ENCODE measurements around the gene UBA6.
"Not testable (repeated sequence)": the region's sequence is repeated elsewhere in the genome, so short reads cannot be mapped to it uniquely, and the experiment has no call there.

Gene UBA6

DNA sequence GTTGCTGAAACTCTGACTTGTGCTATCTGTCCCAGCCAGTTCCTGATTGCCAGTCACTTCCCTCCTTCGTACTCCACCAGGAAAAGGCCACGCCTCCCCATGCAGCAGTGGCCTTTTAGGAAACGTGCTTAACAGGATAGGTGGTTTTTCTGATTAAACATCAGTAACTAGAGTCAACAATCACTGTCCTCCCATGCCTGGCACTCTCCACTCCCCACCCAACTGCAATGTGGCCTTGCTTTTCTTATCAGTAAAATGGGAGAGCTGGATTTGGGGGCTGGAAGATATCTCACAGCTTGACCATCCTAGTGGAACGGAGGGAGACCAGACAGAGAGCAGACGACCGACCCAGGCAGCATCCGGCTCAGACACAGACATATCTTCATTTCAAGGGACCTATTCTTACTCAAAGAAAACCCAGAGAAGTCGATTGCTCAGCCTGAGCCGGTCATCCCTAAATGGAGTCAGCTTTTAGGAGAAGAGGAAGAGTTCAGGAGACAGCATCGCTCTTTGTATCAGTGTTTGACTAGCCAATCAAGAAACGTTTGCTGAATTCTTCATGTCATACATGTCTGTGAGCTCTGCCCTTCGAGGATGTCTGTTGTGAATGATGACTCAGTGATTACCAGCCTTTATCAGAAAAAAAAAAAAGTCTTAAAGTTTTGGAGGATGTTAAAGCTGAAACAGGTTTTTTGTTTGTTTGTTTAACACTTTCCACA is 12.7 kb upstream of the UBA6 start:
- no peak for DNase-seq (ENCODE audit: low spot score)

DNA sequence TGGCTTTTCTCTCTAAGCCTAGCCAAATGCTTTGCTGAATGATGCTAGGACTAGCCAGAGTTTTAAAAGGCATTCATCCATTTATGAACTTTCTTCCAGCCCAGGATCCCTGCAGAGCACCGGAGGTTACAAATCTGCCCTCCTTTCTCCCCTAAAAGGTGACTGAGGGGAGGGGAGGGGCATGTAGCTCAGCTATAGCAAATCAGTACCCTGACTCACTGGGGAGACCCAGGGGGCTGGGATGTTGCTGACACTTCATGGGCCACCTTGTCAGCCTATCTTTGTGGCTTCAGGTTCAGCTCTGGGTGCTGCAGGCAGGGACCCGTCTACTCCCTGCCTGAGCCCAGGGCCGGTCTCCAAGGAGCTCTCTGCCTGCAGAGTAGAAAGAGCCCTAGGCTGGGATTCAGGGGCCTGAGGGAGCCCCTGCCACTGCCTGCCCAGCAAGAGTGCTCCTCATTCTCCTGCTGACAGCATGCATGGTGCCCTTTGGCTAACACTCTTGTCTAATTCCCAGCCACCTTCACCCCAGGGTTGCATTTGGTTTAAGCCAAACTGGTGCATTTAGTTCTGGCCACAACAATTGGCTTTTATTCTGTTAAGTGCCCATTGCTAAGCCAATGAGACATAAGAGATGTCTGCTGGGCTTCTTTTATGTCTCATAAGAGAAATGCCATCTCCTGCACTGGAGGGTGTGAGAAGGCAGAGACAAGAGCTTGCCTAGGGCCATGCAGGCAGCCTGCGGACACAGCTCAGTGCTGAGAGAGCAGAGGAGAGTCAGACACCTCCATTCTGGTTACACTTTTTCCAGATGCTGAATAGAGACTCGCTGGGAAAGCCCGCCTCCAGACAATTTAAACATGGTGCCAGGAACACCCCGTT is 11.9 kb upstream of the UBA6 start:
- no peak for DNase-seq (ENCODE audit: low spot score)

DNA sequence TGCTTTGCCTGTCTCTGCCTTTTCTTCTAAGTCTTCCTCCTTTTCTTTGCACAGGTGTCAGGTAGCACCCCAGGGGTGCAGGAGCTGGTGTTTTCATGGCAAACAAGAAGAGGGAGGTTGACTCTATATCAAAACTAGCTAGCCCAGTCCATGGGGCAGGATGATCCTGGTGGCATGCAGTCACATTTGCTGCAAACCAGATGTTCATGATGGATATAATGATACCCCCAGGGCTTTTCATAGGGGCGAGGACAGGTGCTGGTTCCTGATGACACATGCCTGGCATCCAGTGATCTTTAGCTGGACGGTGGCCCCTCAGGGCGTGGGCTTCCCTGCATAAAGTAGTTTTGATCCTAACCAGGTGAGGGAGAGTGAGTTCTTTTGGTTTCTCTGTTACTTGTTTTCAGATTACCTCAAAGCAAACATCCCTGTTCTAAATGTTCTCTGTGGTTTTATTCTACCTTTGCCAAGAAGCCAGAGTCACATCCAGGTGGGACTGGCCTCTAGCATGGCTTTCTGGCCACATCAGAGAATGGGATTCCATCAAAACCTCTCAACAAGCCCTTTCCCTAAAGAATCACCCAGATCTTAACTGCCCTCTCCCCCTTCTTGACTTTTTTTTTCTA is 11.2 kb upstream of the UBA6 start:
- DNase-seq (ENCODE audit: low spot score) = no peak

DNA sequence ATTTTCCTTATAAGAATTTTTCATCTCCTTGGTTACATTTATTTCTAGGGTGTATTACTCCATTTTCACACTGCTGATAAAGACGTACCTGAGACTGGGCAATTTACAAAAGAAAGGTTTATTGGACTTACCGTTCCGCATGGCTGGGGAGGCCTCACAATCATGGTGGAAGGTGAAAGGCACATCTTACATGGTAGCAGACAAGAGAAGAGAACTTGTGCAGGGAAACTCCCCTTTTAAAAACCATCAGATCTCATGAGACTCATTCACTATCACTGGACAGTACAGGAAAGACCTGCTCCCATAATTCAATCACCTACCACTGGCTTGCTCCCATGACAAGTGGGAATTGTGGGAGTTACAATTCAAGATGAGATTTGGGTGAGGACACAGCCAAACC is 5.7 kb upstream of the UBA6 start:
- DNase-seq (ENCODE audit: low spot score) = not testable (repeated sequence)

DNA sequence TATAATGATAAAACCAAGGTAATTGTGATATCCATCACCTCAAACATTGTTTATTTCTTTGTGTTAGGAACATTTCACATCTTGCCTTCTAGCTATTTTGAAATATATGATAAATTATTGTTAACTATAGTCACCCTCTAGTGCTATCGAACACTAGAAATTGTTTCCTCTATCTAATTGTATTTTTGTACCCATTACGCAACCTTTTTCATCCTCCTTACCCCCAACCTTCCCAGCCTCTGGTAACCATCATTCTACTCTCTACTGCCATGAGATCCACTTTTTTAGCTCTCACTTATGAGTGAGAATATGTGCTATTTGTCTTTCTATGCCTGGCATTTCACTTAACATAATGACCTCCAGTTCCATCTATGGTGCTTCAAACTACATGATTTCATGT is 3.9 kb upstream of the UBA6 start:
- no peak for DNase-seq (ENCODE audit: low spot score)

DNA sequence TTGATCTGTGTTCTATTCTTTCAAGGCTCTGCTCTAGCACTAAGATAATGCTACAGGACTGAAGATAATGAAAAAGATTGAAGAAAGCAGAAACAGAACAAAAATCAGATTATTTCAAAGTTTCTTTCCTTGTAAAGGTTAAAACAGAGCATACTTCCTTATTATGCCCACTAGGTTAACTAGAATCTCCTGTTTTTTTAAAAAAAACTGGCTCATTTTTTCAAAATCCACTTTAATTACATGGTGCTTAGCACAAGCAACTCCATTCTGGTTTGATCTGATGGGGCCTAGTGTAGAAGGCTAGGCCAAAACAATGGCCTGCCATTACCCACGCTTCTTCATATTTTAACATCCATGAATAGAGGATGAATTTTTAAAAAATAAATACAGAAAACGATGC is 1.2 kb upstream of the UBA6 start:
- DNase-seq (ENCODE audit: low spot score) = peak; percentile 15

DNA sequence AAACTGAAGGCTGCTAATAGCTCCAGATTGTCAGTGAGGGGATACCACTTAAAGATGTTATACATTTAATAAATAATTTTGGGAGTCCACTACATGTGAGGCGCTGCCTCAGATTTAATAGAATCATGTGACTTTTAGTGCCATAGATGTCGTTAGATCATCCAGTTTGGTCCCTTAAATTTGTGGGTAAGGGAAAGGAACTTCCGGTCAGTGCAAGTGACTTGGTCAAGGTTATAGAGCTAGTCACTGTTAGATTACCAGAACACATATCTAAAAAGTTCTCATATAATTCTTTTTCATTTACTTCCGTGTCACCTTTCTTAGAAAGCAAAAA is 529 bp upstream of the UBA6 start:
- no peak for DNase-seq (ENCODE audit: low spot score)

DNA sequence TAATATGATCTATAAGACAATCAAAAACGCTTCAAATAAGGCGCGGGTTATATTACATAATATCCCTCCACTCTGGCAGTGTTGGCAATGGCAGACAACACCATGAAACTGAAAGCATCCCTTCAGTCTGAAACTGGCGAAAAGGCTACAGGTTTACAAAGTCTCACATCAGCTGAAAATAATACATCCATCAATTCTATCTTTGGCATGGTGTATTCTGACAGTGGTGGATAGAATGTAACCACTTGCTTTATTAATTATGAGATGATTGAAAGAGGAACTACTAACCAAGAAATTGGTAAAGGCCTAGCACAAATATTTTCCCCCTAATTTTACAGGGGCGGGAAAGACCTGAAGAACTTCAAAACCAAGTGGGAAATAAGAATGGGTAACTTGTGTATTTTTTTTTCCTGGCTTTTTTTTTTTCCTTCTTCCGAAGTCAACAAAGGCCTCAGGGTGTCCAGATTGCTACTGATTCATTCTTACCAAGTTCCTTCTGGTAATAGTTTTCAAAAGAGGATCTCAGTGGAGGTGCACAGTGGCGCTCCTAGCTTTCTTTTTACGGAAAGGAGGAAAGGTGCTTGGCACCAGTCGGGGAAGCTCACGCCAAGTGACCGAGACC is 728 bp downstream of the UBA6 start:
- peak; percentile 48 for DNase-seq (ENCODE audit: low spot score)

DNA sequence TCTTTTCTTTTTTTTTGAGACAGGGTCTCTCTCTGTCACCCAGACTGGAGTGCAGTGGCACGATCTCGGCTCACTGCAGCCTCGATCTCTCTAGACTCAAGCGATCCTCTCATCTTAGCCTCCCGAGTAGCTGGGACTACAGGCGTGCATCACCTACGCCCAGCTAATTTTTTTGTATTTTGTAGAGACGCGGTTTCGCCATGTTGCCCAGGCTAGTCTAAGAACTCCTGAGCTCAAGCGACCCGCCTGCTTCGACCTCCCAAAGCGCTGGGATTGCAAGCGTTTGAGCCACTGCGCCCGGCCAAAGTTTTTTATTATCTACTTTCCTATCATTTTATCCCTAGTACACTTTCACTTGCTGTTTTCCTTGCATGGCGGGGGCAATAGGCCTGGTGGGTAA is 1.4 kb downstream of the UBA6 start:
- no peak for DNase-seq (ENCODE audit: low spot score)

DNA sequence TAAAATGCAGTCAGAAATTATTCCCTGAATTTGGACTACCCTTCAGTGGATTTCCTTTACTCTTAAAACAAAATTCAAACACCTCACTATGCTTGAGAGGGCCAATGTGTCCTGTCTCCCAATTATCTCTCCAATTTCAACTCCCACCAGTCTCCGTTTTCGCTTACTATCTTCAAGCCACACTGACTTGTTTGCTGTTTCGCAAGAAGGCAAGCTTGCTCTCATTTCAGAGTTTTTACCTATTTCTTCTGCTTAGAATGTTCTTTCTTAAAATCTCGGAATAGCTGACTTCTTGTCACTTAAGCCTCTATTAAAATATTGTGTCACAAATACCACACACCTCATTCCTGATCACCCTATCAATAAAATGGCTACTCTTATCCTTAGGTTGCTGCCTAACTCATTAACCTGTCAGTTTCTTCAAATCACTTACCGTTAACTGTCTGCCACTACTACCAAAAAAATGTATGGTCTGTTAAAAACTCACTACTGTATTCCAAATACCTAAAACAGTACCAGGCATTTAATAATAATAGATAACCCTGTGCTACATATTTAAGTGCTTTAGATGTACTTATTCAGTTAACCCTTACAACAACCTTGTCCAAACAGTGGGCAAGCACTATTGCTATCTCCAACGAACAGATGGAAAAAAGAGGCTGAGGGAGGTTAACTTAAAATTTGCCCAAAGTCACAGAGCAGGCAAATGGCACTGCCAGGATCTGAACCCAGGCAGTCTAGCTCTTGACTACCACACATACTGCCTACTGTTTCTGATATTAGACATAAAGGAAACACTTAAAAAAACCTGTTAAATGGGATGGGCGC is 2.9 kb downstream of the UBA6 start:
- no peak for DNase-seq (ENCODE audit: low spot score)

DNA sequence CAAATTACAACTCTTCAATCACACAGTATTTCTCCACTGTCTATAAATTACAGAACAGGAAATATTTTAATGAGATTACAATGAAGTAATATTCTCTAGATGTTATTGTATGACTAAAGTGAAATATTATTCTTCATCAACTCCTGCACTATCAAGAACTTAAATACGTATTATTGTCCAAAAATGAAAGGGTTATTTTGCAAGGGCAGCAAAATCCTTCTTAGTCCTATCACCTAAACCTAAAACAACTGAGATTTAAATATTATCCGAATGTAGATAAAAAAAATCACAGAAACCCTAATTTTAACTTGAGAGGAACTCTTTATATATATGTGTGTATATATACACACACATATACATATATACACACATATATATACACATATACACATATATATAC is 4.9 kb downstream of the UBA6 start:
- DNase-seq (ENCODE audit: low spot score) = no peak

DNA sequence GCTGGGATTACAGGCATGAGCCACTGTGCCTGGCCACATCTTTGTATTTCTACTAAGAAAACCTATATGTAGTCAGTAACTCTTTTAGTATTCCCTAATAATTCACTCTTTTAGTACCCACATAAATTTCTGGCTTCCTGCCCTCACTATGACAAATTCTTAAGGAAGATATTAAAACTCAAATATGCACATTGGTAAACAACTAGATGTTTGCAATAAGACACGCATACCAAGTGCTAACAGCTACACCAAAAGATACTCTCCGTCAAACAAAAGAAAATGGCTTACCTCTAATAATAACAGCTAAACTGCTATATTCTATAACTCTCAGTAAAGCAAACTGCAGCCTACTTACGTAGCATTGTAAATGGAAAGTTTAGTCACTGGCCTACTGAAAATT is 6.3 kb downstream of the UBA6 start:
- no peak for DNase-seq (ENCODE audit: low spot score)

DNA sequence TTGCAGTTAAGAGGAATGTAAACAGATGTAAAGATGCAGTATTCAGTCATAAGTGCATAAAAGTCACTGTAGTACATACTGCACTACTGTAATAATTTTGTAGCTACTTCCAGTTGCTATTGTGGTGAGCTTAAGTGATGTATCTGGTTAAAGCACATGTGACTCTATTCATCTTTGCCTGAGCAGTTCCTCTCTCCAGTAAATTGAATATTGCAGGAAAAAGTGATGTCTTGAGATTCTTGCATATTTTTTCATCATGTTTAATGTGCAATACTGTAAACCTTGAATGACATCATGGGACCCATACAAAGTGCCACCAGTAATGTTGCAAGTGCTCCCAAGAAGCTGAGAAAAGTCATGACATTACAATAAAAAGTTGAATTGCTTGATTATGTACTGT is 9.6 kb downstream of the UBA6 start:
- DNase-seq (ENCODE audit: low spot score) = no peak

DNA sequence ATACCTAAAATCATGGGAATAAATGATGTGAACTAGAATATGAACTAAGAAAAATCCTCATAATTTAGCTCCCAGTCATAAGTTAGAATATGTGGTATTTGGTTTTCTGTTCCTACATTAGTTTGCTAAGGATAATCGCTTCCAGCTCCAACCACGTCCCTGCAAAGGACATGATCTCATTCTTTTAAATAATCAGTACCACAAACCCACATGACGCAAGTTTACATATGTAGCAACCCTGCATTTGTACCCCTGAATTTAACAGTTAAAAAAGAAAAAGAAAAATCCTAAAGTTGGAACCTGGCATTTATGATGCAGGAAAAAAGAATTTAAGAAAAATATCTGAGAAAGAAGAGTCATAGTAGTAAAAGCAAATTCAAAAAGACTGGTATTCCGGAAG is 13.3 kb downstream of the UBA6 start:
- DNase-seq (ENCODE audit: low spot score) = no peak

DNA sequence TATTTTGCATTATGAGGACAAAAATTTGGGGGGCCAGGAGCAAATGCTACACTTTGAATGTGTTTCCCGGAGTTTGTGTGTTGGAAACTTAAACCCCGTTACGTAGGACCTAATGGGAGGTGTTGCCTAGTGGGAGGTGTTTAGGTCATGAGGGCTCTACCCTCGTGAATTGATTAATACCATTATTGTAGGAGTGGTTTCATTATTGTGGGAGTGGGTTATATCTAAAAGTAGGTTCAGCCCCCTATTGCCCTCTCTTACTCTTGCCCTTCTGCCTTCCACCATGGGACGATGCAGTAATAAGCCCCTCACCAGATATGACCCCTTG is 15.5 kb downstream of the UBA6 start:
- no peak for DNase-seq (ENCODE audit: low spot score)

DNA sequence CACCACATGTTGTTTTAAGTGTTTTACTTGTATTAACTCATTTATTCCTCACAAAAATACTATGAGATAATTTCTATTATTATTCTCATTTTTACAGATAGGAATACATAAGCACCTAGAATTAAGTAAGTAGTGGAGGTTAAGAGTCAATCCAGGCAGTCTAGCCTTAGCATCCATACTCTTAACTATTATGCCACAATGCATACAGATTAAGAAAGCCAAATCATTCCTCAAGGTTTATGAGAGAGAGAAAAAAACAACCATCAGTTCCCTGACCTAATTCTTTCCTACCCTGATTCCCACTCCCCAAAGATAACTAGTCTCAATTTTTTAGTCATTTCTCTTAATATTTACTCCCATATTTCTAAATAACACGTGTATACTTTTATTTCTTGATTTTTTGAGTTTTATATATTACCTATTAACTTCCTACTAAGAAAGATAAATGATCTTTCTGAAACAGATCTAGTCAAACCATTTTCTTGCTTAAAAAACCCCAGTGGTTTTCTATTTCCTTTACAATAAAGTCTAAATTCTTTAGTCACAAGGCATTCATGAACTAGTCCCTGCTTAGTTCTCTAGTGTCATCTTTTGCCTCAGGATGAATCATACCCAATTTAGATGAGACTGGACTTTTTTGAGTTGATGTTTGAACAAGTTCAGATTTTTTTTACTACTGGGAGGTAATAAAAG is 16.0 kb downstream of the UBA6 start:
- DNase-seq (ENCODE audit: low spot score) = no peak

DNA sequence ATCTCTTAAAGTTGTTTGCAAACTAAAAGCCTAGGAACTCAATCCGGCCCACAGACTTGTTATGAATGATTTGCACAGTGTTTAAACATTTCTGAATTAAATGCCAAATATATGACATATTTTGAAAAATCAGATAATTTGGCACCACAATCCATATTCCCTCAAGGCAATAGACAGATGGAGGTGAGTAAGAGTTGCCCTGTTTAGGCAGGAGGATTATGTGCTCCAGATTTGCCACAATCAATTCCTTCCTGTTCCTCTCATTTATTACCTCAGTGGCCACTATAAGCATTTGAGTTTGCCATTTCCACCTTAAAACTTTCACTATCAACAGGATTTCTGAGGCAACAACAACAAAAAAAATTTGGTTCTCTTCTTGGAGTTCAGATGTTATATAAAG is 18.7 kb downstream of the UBA6 start:
- no peak for DNase-seq (ENCODE audit: low spot score)

DNA sequence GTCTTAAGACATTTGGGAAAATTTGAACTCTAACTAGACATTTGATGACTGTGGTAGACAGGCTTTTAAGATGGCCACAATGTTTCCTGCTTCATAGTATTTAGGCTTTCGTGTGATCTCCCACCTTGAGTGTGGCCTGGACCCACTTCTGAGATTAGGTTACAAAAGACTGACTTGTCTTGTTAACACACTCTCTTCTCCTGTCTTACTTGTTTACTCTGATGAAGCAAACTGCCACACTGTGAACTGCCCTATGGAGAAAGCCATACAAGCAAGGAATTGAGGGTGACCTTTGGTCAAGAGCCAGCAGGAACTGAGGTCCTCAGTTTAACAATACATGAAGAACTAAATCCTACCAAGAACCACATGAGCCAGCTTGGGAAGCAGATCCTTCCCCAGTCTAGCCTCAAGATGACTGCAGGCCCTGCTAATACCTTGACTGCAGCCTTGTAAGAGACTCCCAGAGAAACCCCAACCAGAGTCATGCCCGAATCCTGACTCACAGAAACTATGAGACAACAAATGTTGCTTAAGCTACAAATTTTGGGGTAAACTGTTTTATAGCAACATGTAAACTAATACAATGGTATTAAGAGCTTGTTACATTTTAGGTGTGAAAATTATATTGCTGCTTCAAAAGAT is 20.3 kb downstream of the UBA6 start:
- DNase-seq (ENCODE audit: low spot score) = no peak

DNA sequence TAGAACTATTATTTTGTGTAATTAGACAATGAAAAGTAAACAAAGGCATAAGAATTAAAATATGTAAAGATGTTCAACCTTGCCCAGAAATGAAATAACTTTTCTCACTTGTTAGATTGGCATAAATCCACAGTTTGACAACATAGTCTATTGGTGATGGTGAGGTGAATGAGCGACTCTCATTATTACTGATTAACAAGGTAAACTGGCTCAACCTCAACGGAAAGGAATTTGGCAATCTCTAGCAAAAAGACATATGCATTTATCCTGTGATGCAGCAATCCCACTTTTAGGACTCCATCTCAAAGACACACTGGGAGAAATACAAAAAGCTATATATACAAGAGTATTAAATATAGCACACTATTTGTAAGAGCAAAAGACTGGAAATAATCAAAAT is 22.3 kb downstream of the UBA6 start:
- DNase-seq (ENCODE audit: low spot score) = no peak

DNA sequence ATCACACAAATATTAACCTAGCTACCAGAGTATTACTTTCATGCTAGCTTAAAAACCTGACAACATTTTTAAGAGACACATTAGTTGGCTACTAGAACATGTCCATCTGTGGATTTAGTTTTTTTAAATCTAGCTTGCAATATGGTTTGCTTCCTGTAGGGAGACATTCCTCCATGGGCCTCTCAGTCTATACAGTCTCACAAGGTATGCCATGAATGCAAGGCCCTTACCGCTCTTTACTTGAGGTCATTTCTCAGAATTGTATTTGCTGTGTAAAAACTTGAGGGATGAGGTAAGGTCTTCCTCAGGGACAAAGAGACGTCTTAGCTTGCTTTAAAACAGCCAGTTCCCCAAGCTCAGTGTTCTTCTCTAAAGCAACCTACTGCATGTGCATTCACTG is 26.9 kb downstream of the UBA6 start:
- DNase-seq (ENCODE audit: low spot score) = no peak

DNA sequence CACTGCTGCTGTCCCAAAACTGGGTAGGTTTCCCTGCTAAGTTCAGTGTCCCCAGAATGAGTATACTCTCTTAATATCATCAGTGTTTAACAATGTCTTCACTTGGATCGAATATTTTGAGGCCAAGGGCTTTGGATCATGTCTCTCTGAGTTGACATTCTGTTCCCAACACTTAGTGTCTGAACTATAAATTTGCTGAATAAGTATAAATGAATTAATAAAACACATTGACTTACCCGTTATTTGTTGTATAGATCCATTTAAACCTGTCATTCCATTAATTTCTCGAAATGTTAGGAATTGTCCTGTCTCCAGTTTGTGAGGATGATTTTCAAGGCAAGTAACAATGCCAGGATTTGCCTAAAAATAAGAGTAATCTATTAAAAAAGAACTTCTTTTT is 32.6 kb downstream of the UBA6 start:
- DNase-seq (ENCODE audit: low spot score) = no peak
